Hepatocyte (in vitro differentiated cells): ENCODE results near the gene GNG12.

ENCODE experiments used
- EZH2 ChIP-seq: fragments of 200-600 bp; sonication (generic); IDR thresholded peaks from 2 replicates; pipeline ENCODE4 v1.6.1; 2016; ENCODE audit warnings: antibody characterized with exemption, mild to moderate bottlenecking, borderline replicate concordance
- EZH2phosphoT487 ChIP-seq: fragments of 200-600 bp; sonication (generic); IDR thresholded peaks from one replicate; pipeline ENCODE4 v1.6.1; 2018; ENCODE audit warnings: antibody characterized with exemption, mild to moderate bottlenecking, low read depth, moderate library complexity; ENCODE audit not compliant: unreplicated experiment, severe bottlenecking
- TF ChIP-seq, protein P1 (sequence below): fragments of 200-600 bp; sonication (generic); IDR thresholded peaks from 2 replicates; pipeline ENCODE4 v1.5.1; 2016; ENCODE audit warnings: antibody characterized with exemption, mild to moderate bottlenecking; ENCODE audit not compliant: poor library complexity

DNA sequence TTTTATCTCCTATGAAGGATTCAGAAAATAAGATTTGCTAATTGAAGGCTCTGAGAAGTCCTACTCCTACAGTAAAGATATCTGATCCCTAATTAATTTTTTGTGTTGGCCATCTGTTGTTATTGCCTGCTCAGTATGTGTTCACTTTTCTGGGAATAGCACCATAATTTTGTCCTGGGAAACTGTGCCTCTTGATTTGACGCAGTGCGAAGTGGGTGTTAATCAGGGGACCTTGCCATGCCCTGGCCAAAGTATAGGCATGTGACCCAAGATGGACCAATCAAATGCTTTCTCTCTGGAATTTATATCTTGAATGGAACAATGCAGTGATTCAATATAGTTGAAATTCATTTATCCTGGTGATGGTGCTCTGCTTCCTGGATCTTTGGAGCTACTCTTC, 30.4 kb upstream of the GNG12 start:
- TF ChIP-seq, protein P1, sequence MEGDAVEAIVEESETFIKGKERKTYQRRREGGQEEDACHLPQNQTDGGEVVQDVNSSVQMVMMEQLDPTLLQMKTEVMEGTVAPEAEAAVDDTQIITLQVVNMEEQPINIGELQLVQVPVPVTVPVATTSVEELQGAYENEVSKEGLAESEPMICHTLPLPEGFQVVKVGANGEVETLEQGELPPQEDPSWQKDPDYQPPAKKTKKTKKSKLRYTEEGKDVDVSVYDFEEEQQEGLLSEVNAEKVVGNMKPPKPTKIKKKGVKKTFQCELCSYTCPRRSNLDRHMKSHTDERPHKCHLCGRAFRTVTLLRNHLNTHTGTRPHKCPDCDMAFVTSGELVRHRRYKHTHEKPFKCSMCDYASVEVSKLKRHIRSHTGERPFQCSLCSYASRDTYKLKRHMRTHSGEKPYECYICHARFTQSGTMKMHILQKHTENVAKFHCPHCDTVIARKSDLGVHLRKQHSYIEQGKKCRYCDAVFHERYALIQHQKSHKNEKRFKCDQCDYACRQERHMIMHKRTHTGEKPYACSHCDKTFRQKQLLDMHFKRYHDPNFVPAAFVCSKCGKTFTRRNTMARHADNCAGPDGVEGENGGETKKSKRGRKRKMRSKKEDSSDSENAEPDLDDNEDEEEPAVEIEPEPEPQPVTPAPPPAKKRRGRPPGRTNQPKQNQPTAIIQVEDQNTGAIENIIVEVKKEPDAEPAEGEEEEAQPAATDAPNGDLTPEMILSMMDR, result no peak
- TF ChIP-seq EZH2 (no peak), EZH2phosphoT487 (no peak)
